Amygdala (tissue), 56 donors: Measurements from ENCODE around the gene SATB1.
"Not testable (repeated sequence)": the region's sequence is repeated elsewhere in the genome, so short reads cannot be mapped to it uniquely, and the experiment has no call there.

Source experiments
- DNase-seq, 56 donors: peaks; one replicate each; lab custom pipeline; 2025; lab: John Stamatoyannopoulos, UW

The SATB1 gene

DNA sequence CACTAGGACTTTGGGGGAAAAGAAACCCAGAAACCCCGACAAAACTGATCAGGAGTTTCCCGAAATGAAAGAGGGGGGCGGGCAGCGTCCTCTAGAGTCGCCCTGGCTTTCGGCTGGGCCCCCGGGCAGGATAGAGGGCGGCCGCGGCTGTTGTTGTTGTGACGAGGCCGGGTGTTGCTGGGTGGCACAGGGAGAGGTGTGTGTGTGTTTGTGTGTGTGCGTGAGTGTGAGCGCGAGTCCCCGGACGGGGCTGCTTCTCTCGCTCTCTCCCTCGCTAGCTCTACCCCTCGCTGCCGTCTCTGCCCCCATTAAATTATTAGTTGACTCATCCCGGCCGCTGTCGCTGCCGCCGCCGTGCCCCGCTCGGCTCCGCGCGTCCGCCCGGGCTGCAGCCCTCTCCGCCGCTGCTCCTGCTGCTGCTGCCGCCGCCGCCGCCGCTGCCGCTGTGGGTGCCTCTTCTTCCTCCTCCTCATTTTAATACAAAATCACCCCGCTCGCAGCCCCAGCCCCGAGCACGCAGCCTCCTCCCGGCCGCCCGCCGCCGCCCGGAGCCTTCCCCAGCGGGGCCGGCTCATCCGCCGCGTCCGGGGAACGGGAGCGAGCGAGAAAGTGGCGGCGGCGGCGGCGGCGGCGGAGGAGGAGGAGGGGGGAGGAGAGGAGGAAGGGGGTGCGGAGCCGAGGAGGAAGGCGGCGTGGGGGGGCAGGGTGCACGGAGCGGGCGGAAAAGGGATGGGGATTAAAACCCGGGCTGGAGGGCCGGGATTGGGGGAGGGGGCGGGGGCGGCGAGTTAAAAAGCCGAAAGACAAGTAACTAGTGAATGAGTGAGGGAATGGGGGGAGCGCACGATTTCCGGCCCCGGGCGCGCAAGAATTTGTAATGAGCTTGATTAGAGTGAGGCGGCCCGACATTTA, at the start of gene SATB1:
SATB1 (minus strand) TSS at position 611 of the 912 bp plus-strand sequence. CDS start 4,372 bp downstream, outside the sequence.
- peak in 52 of 56 donors; percentile 13 to 83 (median 65) for DNase-seq

GRCh38 chr3:18474202-18474601, 49.1 kb upstream of the SATB1 start:
- DNase-seq, result no peak

DNA sequence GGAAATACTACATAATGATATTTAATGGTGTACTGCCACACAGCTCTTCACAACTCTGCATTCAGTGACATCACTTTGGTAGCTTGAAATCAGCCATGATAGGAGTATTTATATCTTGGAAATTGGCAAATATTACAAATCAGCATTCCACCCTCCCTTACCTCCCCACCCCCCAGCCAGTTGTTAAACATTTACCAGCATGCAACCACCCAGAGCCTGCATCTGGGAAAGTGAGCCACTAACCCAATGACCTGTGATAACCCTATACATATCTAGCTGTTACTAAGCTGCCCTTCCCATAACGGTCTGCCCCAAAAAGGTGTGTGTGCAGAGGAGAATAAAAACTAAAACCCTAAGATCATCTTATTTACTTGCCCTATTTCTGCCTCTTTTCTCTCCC, 44.6 kb upstream of the SATB1 start:
- no peak for DNase-seq

GRCh38 chr3:18466136-18466535, 41.0 kb upstream of the SATB1 start:
- no peak for DNase-seq

GRCh38 chr3:18454766-18455165, 29.6 kb upstream of the SATB1 start:
- DNase-seq, result no peak

GRCh38 chr3:18449618-18450017, 24.5 kb upstream of the SATB1 start:
- not testable (repeated sequence) for DNase-seq

DNA sequence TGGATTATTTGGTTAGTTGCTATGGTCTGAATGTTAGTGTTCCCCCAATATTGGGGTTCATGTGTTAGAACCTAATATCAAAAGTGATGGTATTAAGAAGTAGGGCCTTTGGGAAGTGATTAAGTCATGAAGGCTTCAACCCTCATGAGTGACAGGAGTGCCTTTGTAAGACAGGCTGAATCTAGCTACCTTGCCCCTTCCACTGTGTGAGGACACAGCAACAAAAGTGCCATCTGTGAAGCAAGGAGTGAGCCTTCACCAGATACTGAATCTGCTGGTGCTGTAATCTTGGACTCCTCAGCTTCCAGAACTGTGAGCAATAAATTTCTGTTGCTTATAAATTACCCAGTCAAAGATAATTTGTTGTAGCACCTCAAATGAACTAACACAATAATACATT, 22.6 kb upstream of the SATB1 start:
- no peak for DNase-seq

GRCh38 chr3:18446149-18446825, 21.1 kb upstream of the SATB1 start:
- no peak for DNase-seq

GRCh38 chr3:18445401-18446148, 20.4 kb upstream of the SATB1 start:
- DNase-seq, result peak in 4 of 56 donors; percentile 12 to 41 (median 35)

DNA sequence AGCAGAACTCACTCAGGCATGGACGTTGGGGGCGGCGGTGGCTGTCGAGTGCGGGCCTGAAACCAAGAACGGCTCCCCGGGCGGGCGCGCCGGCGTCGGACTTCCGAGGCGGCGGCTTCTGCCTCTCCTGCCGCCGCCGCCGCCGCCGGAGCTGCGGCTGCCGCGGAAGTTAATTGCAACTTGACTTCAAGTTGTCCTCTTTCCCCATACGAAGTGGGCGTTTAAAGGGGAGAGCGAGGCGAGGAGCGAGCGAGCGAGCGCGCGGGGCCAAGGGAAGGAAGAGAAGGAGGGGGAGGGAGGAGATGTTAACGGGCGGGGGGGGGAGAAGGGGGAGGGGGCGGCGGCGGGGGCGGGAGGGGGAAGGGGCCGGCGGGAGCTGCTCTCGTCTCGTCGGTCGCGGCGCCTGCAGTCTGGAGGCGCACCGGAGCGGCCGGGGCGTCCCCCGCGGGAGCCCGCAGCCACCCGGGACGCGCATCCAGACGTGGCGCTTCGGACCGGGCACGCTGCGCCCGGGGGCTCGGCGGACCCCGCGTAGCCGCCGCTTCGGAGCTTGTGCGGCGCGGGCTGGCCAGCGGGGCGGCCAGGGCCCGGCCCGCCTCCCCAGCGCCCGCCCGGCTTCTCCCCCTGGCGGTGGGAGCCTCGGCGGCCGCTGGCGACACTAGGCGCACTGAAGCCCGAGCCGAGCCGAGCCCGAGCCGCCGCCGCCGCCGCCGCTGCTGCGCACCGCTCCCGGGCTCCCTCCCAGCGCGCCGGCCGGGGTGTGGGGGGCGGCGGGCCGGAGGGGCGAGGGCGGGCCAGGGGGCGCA, 19.7 kb upstream of the SATB1 start:
- peak in 21 of 56 donors; percentile 0 to 68 (median 41) for DNase-seq

- peak in 3 of 56 donors; percentile 5 to 6 (median 6) for DNase-seq
Observed at GRCh38 chr3:18443665-18444594, 18.8 kb upstream of the SATB1 start.

DNA sequence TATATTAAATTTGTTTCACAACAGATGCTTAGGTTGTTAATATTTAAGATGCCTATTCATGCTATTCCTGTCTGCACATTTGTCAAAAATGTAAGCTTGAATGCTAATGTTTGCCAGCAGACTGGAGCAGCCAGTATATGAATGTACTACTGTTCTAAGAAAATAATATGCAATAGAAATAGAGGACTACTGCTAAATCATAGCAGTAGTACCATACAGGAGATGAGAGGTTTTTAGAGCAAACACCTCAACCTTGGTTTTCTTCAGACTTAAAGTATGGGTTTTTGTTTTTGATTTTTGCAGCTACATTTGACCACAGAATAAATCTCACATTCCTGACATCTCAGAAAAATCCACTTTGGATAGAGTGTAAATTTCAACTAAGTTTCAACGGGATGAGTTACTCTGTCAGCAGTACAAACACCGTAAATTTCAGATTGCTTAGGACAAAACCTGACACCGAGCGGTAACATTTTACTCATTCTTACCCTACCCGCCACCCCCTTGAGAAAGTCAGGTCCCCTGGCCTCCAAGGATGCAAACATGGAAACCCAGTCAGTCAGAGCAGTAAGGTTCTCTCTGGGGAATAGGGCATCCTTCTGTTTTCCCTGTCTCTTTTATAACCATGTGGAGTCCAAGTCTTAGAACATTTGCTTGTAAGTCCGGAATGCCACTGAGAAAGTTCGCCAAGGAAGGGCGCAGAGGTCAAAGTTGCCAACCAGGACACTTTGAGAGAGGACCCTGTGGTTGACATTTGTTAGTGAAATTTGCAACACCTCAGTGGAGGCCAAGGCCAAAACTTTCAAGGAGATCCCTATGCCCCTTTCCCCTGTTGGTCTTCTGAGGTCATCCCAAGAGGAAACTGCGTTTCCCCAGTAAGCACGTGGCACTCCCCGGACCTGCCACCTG, 17.9 kb upstream of the SATB1 start:
- DNase-seq, result no peak

- DNase-seq, result no peak
Observed at GRCh38 chr3:18441551-18441950, 16.4 kb upstream of the SATB1 start.

GRCh38 chr3:18440066-18440722, 15.1 kb upstream of the SATB1 start:
- DNase-seq, result no peak

DNA sequence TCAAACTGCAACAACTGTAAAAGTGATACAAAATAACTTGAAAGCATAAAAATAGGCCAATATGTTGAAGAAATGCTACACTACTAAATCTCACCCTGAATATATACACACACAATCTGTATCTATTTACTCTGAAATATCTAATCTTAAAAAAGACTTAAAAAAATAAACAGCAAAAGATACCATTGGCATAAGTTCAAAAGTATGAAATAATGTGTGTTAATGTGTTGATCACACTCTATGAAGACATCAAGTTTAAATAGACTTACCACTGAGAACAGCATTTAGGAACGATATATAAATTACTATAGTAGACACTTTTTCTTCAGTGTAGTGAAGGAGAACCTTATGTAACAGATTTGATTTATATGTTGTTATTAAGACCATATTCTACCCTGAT, 14.1 kb upstream of the SATB1 start:
- no peak for DNase-seq

DNA sequence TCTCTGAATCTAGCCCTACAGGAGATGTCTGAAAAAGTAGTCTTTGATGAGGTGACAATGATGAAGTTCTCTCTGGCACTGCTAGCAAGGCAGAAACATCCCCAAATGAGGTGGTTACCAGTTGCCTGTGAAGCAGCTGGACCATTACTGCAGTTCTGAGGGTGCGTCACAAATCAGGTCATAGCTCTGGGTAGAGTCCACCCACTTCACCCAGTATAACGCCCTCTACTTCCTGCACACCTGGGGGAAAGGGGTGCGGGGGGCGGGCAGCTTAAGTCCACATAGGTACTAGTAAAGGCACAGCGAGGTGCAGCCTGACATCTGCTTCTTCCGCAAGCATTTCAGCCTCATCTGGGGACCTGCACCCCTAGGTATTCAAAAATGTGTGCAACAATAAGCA, 13.4 kb upstream of the SATB1 start:
- DNase-seq, result no peak

DNA sequence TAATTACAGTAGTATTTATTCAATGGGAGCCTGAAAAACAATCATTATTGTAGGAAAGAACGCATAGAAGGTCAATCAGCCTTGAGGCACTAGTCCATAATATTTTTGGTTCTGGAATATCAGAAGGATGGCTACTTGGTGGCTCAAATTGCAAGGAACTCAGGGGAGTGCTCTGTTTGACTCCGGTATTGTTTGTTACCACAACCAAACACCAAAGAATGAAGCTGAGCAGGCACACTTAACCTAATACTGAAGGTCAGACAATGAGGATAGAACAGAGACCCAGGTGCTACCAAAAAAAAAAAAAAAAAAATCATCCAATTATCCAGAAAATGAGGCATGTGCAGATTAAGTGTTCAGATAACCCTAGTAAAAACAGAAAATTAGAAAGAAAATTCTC, 11.1 kb upstream of the SATB1 start:
- DNase-seq, result no peak
